ENCODE data around the gene AHNAK. TPM values are rescaled to one million over a fixed set of nuclear protein-coding genes. Genes with fewer than 3 reads are reported as not detected.
A peak's percentile ranks its signal among the peaks of the same experiment; 100 is the strongest.

AHNAK gene
- total and polyA plus RNA-seq, 2 donors (not counting 3 experiments of a cell fraction or from before 2014, with no cell fraction given): 35.2 to 436 TPM

DNA sequence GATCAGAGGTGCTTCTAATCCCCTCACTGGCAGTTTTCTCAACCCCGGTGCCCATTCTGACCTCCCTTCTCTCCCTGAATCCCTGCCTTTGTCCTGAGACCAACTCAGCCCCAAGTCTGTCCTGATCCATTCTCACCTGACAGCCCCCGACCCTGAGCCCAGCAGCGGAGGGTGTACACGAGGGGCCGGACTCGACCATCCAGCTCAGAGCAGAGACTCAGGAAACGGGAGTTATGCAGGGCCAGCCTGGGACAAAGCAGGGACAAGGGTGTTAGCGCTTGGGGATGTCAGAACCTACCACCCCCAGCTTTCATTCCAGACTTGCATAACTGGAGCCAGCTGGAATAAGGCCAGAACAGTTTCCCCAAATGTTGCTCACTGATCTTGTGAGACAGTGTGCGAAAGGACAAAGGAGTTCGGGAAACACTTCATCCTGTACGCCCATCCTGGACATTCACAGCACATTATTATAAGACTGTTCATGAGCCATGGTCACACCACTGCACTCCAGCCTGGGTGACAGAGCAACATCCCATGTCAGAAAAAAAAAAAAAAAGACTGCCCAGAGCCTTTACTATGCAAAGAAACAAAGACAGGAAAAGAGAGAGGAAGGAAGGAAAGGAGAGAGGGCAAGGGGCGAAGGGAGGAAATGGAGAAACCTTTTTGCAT lies 30.6 kb upstream of the AHNAK start:
- peak; percentile 100 for FAIRE-seq
- Histone ChIP-seq H3K79me2 (ENCODE audit: control insufficient read depth, insufficient read depth, low read length) (peaks cover 34% of the 10 kb centered on the region), H3K9me3 (replicated peaks; ENCODE audit: control insufficient read depth, insufficient read depth, low read length) (no peaks in the 10 kb centered on the region), H3K4me2 (ENCODE audit: insufficient read depth, low read length) (peak overlapping the region; percentile 55), H3K9me1 (replicated peaks; ENCODE audit: control insufficient read depth, extremely low read depth, insufficient read depth, low read length) (no peaks in the 10 kb centered on the region), H2AFZ (ENCODE audit: low read depth, low read length) (peak overlapping the region; percentile 9), H3K9ac (replicated peaks; ENCODE audit: extremely low read depth, insufficient read depth, low read length) (peak overlapping the region; percentile 93), H3K36me3 (ENCODE audit: control insufficient read depth in 2 of 2, extremely low read depth in 1 of 2, insufficient read depth in 2 of 2, low read length in 2 of 2) (peaks cover 0 to 6% of the 10 kb centered on the region in 2 experiments), H4K20me1 (replicated peaks; ENCODE audit: control insufficient read depth, extremely low read depth, insufficient read depth, low read length) (no peaks in the 10 kb centered on the region), H3K4me3 (replicated peaks in 1 of 3; ENCODE audit: insufficient read depth in 1 of 3, low read depth in 1 of 3, low read length in 3 of 3) (peak overlapping the region in 2 of 3 experiments; percentile 2 to 54), H3K27me3 (ENCODE audit: control insufficient read depth in 2 of 2, insufficient read depth in 2 of 2, low read length in 2 of 2) (no peaks in the 10 kb centered on the region), H3K27ac (ENCODE audit: insufficient read depth, low read depth, low read length) (peak overlapping the region; percentile 99), H3K4me1 (ENCODE audit: control insufficient read depth, extremely low read depth, insufficient read depth, low read length) (peaks cover 47% of the 10 kb centered on the region)
- no TSS peak for BruUV-seq (replicated peaks)
- TF ChIP-seq CTCF (IDR thresholded peaks at IDR 0.05; ENCODE audit: extremely low read depth in 1 of 2, insufficient read depth in 1 of 2, low read depth in 1 of 2, low read length in 2 of 2) (no peak), POLR2AphosphoS5 (IDR thresholded peaks at IDR 0.05; ENCODE audit: insufficient read depth, low read depth, low read length) (peak; percentile 68), MYC (IDR thresholded peaks at IDR 0.05; ENCODE audit: low read depth, low read length) (no peak), FOS (IDR thresholded peaks at IDR 0.05; ENCODE audit: borderline replicate concordance, insufficient read depth, low read length) (peak; percentile 40), JUN (IDR thresholded peaks at IDR 0.05; ENCODE audit: borderline replicate concordance, insufficient read depth, insufficient read length, low read depth) (no peak)
- POLR2A ChIA-PET: interaction anchor here (1.1 to 5.7 kb wide), 2 partner anchors 15 to 24 kb away, joined by 5 to 75 read pairs; partner anchors contain the start of genes MTA2 and TUT1
- DNase-seq (ENCODE audit: low read depth, low spot score): peak; percentile 93
- dilution Hi-C loops (cut with MboI; ENCODE audit: extremely low pct_ligation_motif_present, low sequenced_read_pairs) (no loop called here), intact Hi-C loops (cut with micrococcal nuclease) (loop anchor here (1.0 kb wide), 3 partner anchors 14 to 35 kb away; partner anchors contain the start of genes EML3 and TUT1)
- CTCF ChIA-PET: interaction anchor here (0.6 to 2.9 kb wide), 12 partner anchors 9 to 183 kb away, joined by 3 to 31 read pairs (median 5); partner anchors contain the start of genes B3GAT3 and TUT1
